GM12873 (cell line): Measurements from ENCODE around the gene ABI1.

ENCODE experiments used
- CTCF ChIP-seq: IDR thresholded peaks from 2 replicates; pipeline ENCODE4 v1.5.1; 2012; ENCODE audit warnings: low read depth, mild to moderate bottlenecking, moderate library complexity, low read length, control low read depth; ENCODE audit not compliant: insufficient read depth; ENCODE audit errors: missing control alignments

Gene ABI1

GRCh38 chr10:26858707-26859034 lies 2.1 kb downstream of the ABI1 start:
- TF ChIP-seq CTCF: no peak

DNA sequence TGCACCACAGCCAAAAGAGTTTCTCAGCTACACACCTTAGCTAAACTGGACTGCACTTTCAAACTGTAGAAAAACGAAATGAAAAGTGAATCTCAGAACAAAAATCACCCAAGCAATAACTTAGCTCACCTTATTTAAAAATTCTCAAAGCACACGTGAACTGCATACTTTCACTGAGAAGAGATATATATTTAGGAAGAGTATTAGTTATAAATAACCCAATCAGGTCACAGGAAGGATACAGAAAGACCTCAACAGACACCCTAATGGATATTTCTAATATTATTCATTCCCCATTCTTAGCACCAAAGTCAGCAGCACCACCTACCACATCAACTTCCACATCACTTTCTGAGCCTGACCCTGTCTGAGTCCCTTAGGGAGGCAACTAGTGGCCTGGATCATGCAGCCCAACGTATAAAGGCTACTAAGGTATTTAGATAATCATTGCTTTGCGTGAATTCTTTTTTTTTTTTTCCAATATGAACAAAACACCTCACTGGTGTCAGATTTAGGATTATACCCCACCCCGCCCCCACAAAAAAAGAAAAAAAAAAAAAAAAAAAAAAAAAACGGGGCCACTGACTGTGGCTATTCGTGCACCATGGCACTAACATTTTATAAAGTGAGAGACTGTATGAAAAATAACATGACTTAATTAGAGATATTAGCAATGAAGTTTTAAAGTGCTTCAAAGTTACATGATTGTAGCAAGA lies 2.6 kb downstream of the ABI1 start:
- no peak for TF ChIP-seq CTCF

GRCh38 chr10:26855186-26855585 lies 5.6 kb downstream of the ABI1 start:
- TF ChIP-seq CTCF: no peak

GRCh38 chr10:26854524-26854923 lies 6.2 kb downstream of the ABI1 start:
- TF ChIP-seq CTCF: no peak

GRCh38 chr10:26844396-26844975 lies 16.3 kb downstream of the ABI1 start:
- no peak for TF ChIP-seq CTCF

DNA sequence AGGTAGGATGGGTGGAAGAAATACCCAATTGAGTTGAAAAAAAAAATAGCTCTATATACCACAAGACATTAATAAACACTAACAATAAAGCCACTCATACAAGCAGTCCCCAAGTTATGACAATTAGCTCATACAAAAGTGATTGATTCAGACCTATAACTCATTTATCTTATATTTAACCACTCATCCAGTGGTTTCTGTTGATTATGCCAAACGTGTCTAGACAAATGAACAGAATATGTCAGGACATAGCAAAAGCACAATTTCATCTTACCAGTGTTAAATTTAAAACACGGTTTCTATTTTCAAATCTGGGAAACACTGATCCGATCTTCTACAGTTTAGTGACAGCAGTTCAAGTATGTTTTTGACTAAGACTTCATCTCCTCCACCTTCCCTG lies 17.0 kb downstream of the ABI1 start:
- TF ChIP-seq CTCF: no peak

DNA sequence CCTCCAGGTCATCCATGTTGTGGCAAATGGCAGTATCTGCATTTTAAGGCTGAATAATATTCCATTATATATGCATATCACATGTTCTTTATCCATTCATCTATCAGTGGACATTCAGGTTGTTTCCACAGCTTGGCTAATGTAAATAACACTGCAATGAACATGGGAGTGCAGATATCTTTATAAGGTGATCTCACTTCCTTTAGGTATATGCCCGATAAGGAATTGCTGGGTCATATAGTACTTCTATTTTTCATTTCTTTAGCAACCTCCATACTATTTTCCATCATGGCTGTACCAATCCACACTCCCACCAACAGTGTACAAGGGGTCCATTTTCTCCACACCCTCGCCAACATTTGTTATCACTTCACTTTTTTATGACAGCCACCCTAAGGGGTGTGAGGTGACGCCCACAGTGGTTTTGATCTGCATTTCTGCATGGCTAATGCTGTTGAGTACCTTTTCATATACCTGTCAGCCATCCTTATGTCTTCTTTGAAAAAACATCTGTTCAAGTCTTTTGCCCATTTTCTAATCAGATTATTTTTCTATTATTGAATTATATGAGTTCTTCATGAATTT lies 18.9 kb downstream of the ABI1 start:
- TF ChIP-seq CTCF: no peak
